B cell (primary cell): ENCODE measurements around the gene S100A13. TPM values are rescaled to one million over a fixed set of nuclear protein-coding genes. Genes with fewer than 3 reads are reported as not detected.
"Not testable (repeated sequence)": the region's sequence is repeated elsewhere in the genome, so short reads cannot be mapped to it uniquely, and the experiment has no call there.

Experiments used
- ATAC-seq: fragments of 200-7000 bp; cut with Tn5 transposase; one replicate; pipeline ENCODE4 v1.10.0; 2021; ENCODE audit warnings: low read depth, mild to moderate bottlenecking, moderate number of reproducible peaks, moderate library complexity
- CTCF ChIA-PET: fragments of 350-600 bp; sonication (Branson Sonifier 250); formaldehyde crosslinking; loops from one replicate; lab custom pipeline; 2021; ENCODE audit warnings: antibody characterized with exemption, inconsistent platforms; lab: Charles Lee
- POLR2A ChIA-PET: fragments of 350-600 bp; sonication (Branson Sonifier 250); formaldehyde crosslinking; loops from one replicate; lab custom pipeline; 2021; ENCODE audit warnings: antibody characterized with exemption; lab: Charles Lee
- DNase-seq: peaks from one replicate; pipeline ENCODE4 v3.0.0; 2013
- H2AFZ ChIP-seq: 2 replicates; pipeline ENCODE4 v1.6.1; 2012; ENCODE audit warnings: mild to moderate bottlenecking, low read depth, low read length; ENCODE audit not compliant: insufficient read depth, poor library complexity, severe bottlenecking
- H3K27ac ChIP-seq, 2 donors: 1 replicate in 1 of 2; 2 replicates in 1 of 2; pipeline ENCODE4 v1.5.1; 2012 to 2013; ENCODE audit warnings: low read length in 2 of 2, mild to moderate bottlenecking in 2 of 2, moderate library complexity in 1 of 2
- H3K27me3 ChIP-seq, 4 experiments: fragments of 200-600 bp in 1 of 4; sonication (generic) in 1 of 4; replicated peaks in 1 of 4; 1 replicate in 2 of 4; 2 replicates in 2 of 4; pipeline versions ENCODE4 v1.6.1 to v1.7.0; 2013 to 2016; ENCODE audit warnings: low read length in 3 of 4, mild to moderate bottlenecking in 2 of 4, mixed read lengths in 1 of 4, moderate library complexity in 1 of 4; ENCODE audit not compliant: insufficient read depth in 4 of 4, control insufficient read depth in 3 of 4; ENCODE audit errors: control extremely low read depth in 1 of 4
- H3K36me3 ChIP-seq, 2 experiments: replicated peaks in 1 of 2; 1 replicate in 1 of 2; 2 replicates in 1 of 2; pipeline versions ENCODE4 v1.6.1 to v1.7.1; 2013; ENCODE audit warnings: low read length in 1 of 2; ENCODE audit not compliant: insufficient read depth in 2 of 2, control insufficient read depth in 1 of 2; ENCODE audit errors: control extremely low read depth in 1 of 2, extremely low read depth in 1 of 2
- H3K4me1 ChIP-seq, 2 donors: fragments of 200-600 bp in 1 of 2; sonication (generic) in 1 of 2; 1 replicate in 1 of 2; 2 replicates in 1 of 2; pipeline versions ENCODE4 v1.5.1 to v1.6.1; 2013 to 2017; ENCODE audit warnings: low read length in 2 of 2; ENCODE audit not compliant: control insufficient read depth in 2 of 2, insufficient read depth in 2 of 2
- H3K4me2 ChIP-seq: replicated peaks from 2 replicates; pipeline ENCODE3; 2012; ENCODE audit warnings: mild to moderate bottlenecking, low read depth, low read length; ENCODE audit not compliant: poor library complexity, severe bottlenecking
- H3K4me3 ChIP-seq, 5 experiments: fragments of 200-600 bp in 1 of 5; sonication (generic) in 1 of 5; 1 replicate in 3 of 5; 2 replicates in 2 of 5; pipeline versions ENCODE4 v1.5.1 to v1.7.0; 2011 to 2016; ENCODE audit warnings: low read length in 4 of 5, mild to moderate bottlenecking in 4 of 5, low read depth in 2 of 5, control low read depth in 1 of 5, moderate library complexity in 1 of 5; ENCODE audit not compliant: insufficient read depth in 1 of 5; ENCODE audit errors: control extremely low read depth in 1 of 5, extremely low read depth in 1 of 5
- H3K79me2 ChIP-seq: fragments of 200-600 bp; sonication (generic); one replicate; pipeline ENCODE4 v1.6.0; 2016; ENCODE audit warnings: low read length; ENCODE audit not compliant: control insufficient read depth, insufficient read depth
- H3K9ac ChIP-seq: fragments of 200-600 bp; sonication (generic); 2 replicates; pipeline ENCODE4 v1.6.1; 2017; ENCODE audit warnings: mild to moderate bottlenecking, low read length, moderate library complexity
- H3K9me3 ChIP-seq, 3 donors: one replicate each; pipeline versions ENCODE4 v1.6.1 to v1.7.1; 2013; ENCODE audit warnings: low read length in 2 of 3; ENCODE audit not compliant: control insufficient read depth in 2 of 3, insufficient read depth in 1 of 3; ENCODE audit errors: control extremely low read depth in 1 of 3
- H4K20me1 ChIP-seq: 2 replicates; pipeline ENCODE4 v1.6.0; 2012; ENCODE audit warnings: mild to moderate bottlenecking, low read length; ENCODE audit not compliant: insufficient read depth, control insufficient read depth, poor library complexity, severe bottlenecking
- H3K27ac Mint-ChIP-seq: one replicate; pipeline ENCODE4 v1.8.0; 2021; ENCODE audit warnings: mixed read lengths
- H3K27me3 Mint-ChIP-seq: one replicate; pipeline ENCODE4 v1.8.0; 2021; ENCODE audit warnings: mixed read lengths
- H3K4me1 Mint-ChIP-seq: one replicate; pipeline ENCODE4 v1.8.0; 2021; ENCODE audit warnings: mixed read lengths
- H3K4me3 Mint-ChIP-seq: one replicate; pipeline ENCODE4 v1.8.0; 2021; ENCODE audit warnings: mixed read lengths
- H3K9me3 Mint-ChIP-seq: one replicate; pipeline ENCODE4 v1.8.0; 2022; ENCODE audit warnings: mixed read lengths; ENCODE audit not compliant: insufficient read depth
- EZH2 ChIP-seq: IDR thresholded peaks from 2 replicates; pipeline ENCODE4 v1.6.1; 2012; ENCODE audit warnings: borderline replicate concordance, low read depth, mild to moderate bottlenecking, moderate library complexity, low read length; ENCODE audit not compliant: insufficient read depth, poor library complexity, severe bottlenecking
- WGBS: methylation state at CpG from one replicate; pipeline ENCODE4 v1.1.5; 2013; ENCODE audit warnings: missing lambda C conversion rate; ENCODE audit not compliant: insufficient coverage; 5-methylcytosine and 5-hydroxymethylcytosine counted together
- intact Hi-C: fragments of 100-400 bp; cut with micrococcal nuclease; formaldehyde crosslinking; loops from one replicate; pipeline ENCODE4 v1.10.0; 2022
- polyA plus RNA-seq: library from polyadenylated mRNA; depleted of rRNA; stranded (reverse); fragments of >200 nt; gene quantifications from 2 replicates; pipeline ENCODE4 v1.2.3, GENCODE V29; 2012
- total RNA-seq, 2 donors: library from RNA; stranded (reverse); fragments of 120-200 nt in 1 of 2; gene quantifications; 1 replicate in 1 of 2; 2 replicates in 1 of 2; pipeline versions ENCODE4 v1.2.3 to v1.2.4, GENCODE V29; 2013 to 2022
- TF ChIP-seq, protein P1 (sequence below): fragments of 200-600 bp; IDR thresholded peaks from one replicate; pipeline ENCODE4 v1.8.0; 2022; ENCODE audit warnings: antibody characterized with exemption, mild to moderate bottlenecking

S100A13 gene
- total and polyA plus RNA-seq, 2 donors (not counting 1 experiment from before 2014, with no cell fraction given): 9.8 to 17.8 TPM

DNA sequence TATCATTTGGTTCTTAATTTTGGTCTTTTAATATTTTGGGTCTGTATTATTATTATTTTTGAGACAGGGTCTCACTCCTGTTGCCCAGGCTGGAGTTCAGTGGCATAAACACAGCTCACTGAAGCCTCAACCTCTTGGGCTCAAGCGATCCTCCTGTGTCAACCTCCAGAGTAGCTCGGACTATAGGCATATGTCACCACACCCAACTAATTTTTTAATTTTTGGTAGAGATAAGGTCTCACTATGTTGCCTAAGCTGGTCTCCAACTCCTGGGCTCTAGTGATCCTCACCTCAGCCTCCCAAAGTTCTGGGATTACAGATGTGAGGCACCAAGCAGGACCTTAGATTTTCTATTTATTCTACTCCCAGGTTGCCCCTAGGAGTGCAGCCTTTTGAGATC, 46.2 kb upstream of the S100A13 start:
- ChIA-PET CTCF (interaction anchor here (0.6 to 3.0 kb wide), 4 partner anchors 61 to 163 kb away, joined by 3 to 12 read pairs (median 4); no protein-coding TSS in a partner anchor), POLR2A (interaction anchor here (0.7 kb wide), 2 partner anchors 81 to 92 kb away, joined by 5 to 6 read pairs; no protein-coding TSS in a partner anchor)
- Histone ChIP-seq H3K9ac (no peak overlapping the region), H3K27ac (no peak overlapping the region), H3K4me2 (no peak overlapping the region), H2AFZ (no peak overlapping the region), H3K27me3 (peaks cover 0 to 18% (median 12%) of the 10 kb centered on the region in 4 experiments), H3K36me3 (peaks cover 0 to 8% of the 10 kb centered on the region in 2 experiments), H3K79me2 (peaks cover 23% of the 10 kb centered on the region), H3K4me1 (peaks cover 22 to 30% of the 10 kb centered on the region in 2 donors), H3K4me3 (no peak overlapping the region), H3K9me3 (peaks cover 0 to 5% (median 0%) of the 10 kb centered on the region in 3 donors), H4K20me1 (no peaks in the 10 kb centered on the region)
- Mint-ChIP-seq H3K27me3 (peaks cover 18% of the 10 kb centered on the region), H3K4me3 (peak overlapping the region; percentile 42), H3K4me1 (peaks cover 25% of the 10 kb centered on the region), H3K27ac (no peak overlapping the region), H3K9me3 (no peaks in the 10 kb centered on the region)
- TF ChIP-seq EZH2: no peak
- TF ChIP-seq, protein P1, sequence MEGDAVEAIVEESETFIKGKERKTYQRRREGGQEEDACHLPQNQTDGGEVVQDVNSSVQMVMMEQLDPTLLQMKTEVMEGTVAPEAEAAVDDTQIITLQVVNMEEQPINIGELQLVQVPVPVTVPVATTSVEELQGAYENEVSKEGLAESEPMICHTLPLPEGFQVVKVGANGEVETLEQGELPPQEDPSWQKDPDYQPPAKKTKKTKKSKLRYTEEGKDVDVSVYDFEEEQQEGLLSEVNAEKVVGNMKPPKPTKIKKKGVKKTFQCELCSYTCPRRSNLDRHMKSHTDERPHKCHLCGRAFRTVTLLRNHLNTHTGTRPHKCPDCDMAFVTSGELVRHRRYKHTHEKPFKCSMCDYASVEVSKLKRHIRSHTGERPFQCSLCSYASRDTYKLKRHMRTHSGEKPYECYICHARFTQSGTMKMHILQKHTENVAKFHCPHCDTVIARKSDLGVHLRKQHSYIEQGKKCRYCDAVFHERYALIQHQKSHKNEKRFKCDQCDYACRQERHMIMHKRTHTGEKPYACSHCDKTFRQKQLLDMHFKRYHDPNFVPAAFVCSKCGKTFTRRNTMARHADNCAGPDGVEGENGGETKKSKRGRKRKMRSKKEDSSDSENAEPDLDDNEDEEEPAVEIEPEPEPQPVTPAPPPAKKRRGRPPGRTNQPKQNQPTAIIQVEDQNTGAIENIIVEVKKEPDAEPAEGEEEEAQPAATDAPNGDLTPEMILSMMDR: no peak
- DNase-seq: no peak
- intact Hi-C loops: loop anchor here (5.0 to 10.0 kb wide), 3 partner anchors 139 to 1389 kb away; partner anchors contain the start of genes EFNA4, HAX1 and S100A6
- ATAC-seq: no peak
- WGBS: no CpG with 5 or more reads among the region's 2 CpGs

DNA sequence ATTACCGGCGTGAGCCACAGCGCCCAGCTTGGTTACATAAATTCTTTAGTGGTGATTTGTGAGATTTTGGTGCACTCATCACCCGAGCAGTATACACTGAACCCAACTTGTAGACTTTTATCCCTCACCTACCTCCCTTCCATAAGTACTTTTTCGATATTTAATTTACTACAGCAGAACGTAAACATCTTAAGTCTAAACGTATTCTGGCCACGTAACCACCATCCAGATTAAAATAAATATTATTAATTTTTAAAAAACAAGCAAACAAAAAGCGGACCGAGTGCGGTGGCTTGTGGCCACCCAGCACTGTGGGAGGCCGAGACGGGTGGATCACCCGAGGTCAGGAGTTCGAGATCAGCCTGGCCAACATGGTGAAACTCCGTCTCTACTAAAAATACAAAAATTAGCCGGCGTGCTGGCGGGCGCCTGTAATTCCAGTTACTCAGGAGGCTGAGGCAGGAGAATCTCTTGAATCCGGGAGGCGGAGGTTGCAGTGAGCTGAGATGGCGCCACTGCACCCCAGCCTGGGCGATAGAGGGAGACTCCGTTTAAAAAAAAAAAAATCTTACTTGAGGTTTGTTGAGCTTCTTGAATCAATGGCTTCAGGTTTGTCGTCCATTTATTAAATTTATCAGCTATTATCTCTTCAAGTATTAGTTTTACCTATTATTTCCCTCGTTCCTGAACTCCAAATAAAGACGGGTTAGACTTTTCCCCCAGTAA, 44.5 kb upstream of the S100A13 start:
- peaks cover 18% of the 10 kb centered on the region for H3K4me1 Mint-ChIP-seq
- peak; percentile 24 for ATAC-seq
- H2AFZ ChIP-seq: peak overlapping the region; percentile 53
- not testable (repeated sequence) for H3K9me3 ChIP-seq, H3K4me3 Mint-ChIP-seq, H3K27me3 ChIP-seq, DNase-seq, H3K9me3 Mint-ChIP-seq, H3K27me3 Mint-ChIP-seq, H4K20me1 ChIP-seq, H3K27ac Mint-ChIP-seq
- H3K4me3 ChIP-seq: peak overlapping the region; percentile 62 to 95 (median 69)
- peak overlapping the region; percentile 67 for H3K9ac ChIP-seq
- H3K36me3 ChIP-seq: peaks cover 0 to 24% of the 10 kb centered on the region in 2 experiments
- H3K4me2 ChIP-seq: peak overlapping the region; percentile 66
- CTCF ChIA-PET: interaction anchor here (0.6 to 2.1 kb wide), 14 partner anchors 8 to 1419 kb away, joined by 3 to 10 read pairs (median 3); partner anchors contain the start of genes RAB13, SLC27A3 and SNAPIN
- H3K27ac ChIP-seq: peak overlapping the region; percentile 43 to 81
- peaks cover 10 to 18% of the 10 kb centered on the region in 2 donors for H3K4me1 ChIP-seq
- POLR2A ChIA-PET: interaction anchor here (0.5 to 2.4 kb wide), 10 partner anchors 13 to 306 kb away, joined by 3 to 7 read pairs (median 3); partner anchors contain the start of genes CHTOP, JTB, S100A6 and SLC27A3
- 20% methylated on average over 7 of the region's 28 CpGs for WGBS
- intact Hi-C loops: loop anchor here (1.0 to 10.0 kb wide), 13 partner anchors 13 to 1391 kb away; partner anchors contain the start of genes CHTOP, DENND4B, EFNA4 and GATAD2B
- peaks cover 27% of the 10 kb centered on the region for H3K79me2 ChIP-seq
